ENCODE data around the gene DNAJB1. TPM values are rescaled to one million over a fixed set of nuclear protein-coding genes. Genes with fewer than 3 reads are reported as not detected.

Gene DNAJB1
- total and polyA plus RNA-seq, 2 experiments from 2014 or later = 43.2 to 53.3 TPM

DNA sequence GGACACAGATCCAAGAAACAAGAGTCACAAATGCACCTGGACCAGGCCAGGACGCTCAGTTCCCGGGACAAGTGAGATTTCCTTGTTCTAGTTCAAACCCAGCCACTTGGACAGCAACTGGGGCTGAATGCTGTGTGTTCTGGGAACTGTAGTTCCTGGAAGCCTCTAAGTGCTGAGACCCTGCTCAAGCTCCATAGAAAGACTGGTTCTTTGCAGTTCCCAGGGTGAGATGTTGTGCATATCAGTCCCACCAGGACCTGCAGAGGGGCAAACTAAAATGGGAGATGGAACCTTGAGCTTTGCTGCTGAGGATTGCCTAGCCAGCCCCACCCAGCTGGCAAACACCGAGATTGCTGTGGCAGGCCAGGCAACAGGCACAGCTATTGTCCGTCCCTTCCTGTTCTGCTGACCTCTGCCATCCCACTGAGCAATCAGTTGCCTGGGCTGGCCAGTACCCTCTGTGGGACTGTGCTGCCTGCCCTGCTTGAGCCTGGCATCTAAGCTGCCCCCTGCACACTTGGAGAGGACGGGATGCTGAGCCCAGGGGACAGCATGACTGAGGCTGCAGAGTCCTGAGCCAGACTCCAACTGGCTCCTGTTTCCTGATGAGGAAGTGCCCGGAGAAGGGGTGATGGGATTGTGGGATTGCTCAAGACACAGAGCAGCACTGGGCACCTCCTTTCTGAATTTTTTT lies 20.8 kb downstream of the DNAJB1 start:
- Histone ChIP-seq H3K27ac (ENCODE audit: low read depth) (no peak overlapping the region), H3K4me2 (no peak overlapping the region), H3K79me2 (replicated peaks; ENCODE audit: insufficient read depth) (peaks cover 28% of the 10 kb centered on the region), H4K20me1 (replicated peaks; ENCODE audit: insufficient read depth) (peaks cover 4% of the 10 kb centered on the region; the same call in 1 of the 2 replicates), H3K4me1 (ENCODE audit: insufficient read depth) (no peaks in the 10 kb centered on the region; the same call in 1 of the 2 replicates), H3K4me3 (no peak overlapping the region), H3K27me3 (ENCODE audit: insufficient read depth) (no peaks in the 10 kb centered on the region), H3K36me3 (ENCODE audit: insufficient read depth) (no peaks in the 10 kb centered on the region; the same call in 1 of the 2 replicates), H3F3A (replicated peaks; ENCODE audit: low read depth) (peaks cover 11% of the 10 kb centered on the region), H3K9me2 (ENCODE audit: insufficient read depth) (no peaks in the 10 kb centered on the region), H2AFZ (peak overlapping the region; percentile 82)
- H3K27ac Mint-ChIP-seq = no peak overlapping the region
- peaks cover 17% of the 10 kb centered on the region for H3K27me3 Mint-ChIP-seq (ENCODE audit: insufficient read depth, low read depth, poor library complexity)
- TF ChIP-seq CREB1 (CRISPR knock-in tag; IDR thresholded peaks at IDR 0.05; ENCODE audit: low read depth) (no peak), STAT1 (IDR thresholded peaks at IDR 0.05; ENCODE audit: unreplicated experiment) (no peak), ZNF114 (CRISPR knock-in tag; IDR thresholded peaks at IDR 0.05) (no peak), NANOG (IDR thresholded peaks at IDR 0.05; ENCODE audit: borderline replicate concordance) (no peak), JUNB (IDR thresholded peaks at IDR 0.05; ENCODE audit: unreplicated experiment) (no peak), ZNF331 (CRISPR knock-in tag; IDR thresholded peaks at IDR 0.05; ENCODE audit: low read depth) (no peak)
- TF ChIP-seq, protein P1, sequence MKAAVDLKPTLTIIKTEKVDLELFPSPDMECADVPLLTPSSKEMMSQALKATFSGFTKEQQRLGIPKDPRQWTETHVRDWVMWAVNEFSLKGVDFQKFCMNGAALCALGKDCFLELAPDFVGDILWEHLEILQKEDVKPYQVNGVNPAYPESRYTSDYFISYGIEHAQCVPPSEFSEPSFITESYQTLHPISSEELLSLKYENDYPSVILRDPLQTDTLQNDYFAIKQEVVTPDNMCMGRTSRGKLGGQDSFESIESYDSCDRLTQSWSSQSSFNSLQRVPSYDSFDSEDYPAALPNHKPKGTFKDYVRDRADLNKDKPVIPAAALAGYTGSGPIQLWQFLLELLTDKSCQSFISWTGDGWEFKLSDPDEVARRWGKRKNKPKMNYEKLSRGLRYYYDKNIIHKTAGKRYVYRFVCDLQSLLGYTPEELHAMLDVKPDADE (IDR thresholded peaks at IDR 0.05) = no peak
- TF ChIP-seq, protein P2, sequence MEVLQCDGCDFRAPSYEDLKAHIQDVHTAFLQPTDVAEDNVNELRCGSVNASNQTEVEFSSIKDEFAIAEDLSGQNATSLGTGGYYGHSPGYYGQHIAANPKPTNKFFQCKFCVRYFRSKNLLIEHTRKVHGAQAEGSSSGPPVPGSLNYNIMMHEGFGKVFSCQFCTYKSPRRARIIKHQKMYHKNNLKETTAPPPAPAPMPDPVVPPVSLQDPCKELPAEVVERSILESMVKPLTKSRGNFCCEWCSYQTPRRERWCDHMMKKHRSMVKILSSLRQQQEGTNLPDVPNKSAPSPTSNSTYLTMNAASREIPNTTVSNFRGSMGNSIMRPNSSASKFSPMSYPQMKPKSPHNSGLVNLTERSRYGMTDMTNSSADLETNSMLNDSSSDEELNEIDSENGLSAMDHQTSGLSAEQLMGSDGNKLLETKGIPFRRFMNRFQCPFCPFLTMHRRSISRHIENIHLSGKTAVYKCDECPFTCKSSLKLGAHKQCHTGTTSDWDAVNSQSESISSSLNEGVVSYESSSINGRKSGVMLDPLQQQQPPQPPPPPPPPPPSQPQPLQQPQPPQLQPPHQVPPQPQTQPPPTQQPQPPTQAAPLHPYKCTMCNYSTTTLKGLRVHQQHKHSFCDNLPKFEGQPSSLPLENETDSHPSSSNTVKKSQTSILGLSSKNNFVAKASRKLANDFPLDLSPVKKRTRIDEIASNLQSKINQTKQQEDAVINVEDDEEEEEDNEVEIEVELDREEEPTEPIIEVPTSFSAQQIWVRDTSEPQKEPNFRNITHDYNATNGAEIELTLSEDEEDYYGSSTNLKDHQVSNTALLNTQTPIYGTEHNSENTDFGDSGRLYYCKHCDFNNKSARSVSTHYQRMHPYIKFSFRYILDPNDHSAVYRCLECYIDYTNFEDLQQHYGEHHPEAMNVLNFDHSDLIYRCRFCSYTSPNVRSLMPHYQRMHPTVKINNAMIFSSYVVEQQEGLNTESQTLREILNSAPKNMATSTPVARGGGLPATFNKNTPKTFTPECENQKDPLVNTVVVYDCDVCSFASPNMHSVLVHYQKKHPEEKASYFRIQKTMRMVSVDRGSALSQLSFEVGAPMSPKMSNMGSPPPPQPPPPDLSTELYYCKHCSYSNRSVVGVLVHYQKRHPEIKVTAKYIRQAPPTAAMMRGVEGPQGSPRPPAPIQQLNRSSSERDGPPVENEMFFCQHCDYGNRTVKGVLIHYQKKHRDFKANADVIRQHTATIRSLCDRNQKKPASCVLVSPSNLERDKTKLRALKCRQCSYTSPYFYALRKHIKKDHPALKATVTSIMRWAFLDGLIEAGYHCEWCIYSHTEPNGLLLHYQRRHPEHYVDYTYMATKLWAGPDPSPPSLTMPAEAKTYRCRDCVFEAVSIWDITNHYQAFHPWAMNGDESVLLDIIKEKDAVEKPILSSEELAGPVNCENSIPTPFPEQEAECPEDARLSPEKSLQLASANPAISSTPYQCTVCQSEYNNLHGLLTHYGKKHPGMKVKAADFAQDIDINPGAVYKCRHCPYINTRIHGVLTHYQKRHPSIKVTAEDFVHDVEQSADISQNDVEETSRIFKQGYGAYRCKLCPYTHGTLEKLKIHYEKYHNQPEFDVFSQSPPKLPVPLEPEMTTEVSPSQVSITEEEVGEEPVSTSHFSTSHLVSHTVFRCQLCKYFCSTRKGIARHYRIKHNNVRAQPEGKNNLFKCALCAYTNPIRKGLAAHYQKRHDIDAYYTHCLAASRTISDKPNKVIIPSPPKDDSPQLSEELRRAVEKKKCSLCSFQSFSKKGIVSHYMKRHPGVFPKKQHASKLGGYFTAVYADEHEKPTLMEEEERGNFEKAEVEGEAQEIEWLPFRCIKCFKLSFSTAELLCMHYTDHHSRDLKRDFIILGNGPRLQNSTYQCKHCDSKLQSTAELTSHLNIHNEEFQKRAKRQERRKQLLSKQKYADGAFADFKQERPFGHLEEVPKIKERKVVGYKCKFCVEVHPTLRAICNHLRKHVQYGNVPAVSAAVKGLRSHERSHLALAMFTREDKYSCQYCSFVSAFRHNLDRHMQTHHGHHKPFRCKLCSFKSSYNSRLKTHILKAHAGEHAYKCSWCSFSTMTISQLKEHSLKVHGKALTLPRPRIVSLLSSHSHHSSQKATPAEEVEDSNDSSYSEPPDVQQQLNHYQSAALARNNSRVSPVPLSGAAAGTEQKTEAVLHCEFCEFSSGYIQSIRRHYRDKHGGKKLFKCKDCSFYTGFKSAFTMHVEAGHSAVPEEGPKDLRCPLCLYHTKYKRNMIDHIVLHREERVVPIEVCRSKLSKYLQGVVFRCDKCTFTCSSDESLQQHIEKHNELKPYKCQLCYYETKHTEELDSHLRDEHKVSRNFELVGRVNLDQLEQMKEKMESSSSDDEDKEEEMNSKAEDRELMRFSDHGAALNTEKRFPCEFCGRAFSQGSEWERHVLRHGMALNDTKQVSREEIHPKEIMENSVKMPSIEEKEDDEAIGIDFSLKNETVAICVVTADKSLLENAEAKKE (CRISPR knock-in tag; IDR thresholded peaks at IDR 0.05) = no peak
- peak; percentile 15 for ATAC-seq
- H3K9me3 Mint-ChIP-seq = no peaks in the 10 kb centered on the region
- H3K4me1 Mint-ChIP-seq = peaks cover 22% of the 10 kb centered on the region
- DNase-seq (ENCODE audit: low spot score) = peak; percentile 50
- no peak overlapping the region for H3K4me3 Mint-ChIP-seq
- H3K36me3 Mint-ChIP-seq (ENCODE audit: low read depth) = peaks cover 9% of the 10 kb centered on the region

All from GM23338 (cell line).